GM18511 (cell line): Measurements from ENCODE around the gene CD37.
"Not testable (repeated sequence)": the region's sequence is repeated elsewhere in the genome, so short reads cannot be mapped to it uniquely, and the experiment has no call there.

Experiments
- ATAC-seq: cut with Tn5 transposase; IDR thresholded peaks from one replicate; pipeline ENCODE4 v1.9.1; 2021; ENCODE audit warnings: mild to moderate bottlenecking, moderate library complexity; ENCODE audit not compliant: unreplicated experiment

CD37 gene

GRCh38 chr19:49335071-49335783, at the start of gene CD37:
TSS of gene CD37 (plus strand) at chr19:49335406. CDS start at chr19:49335541, 135 bp downstream.
- ATAC-seq = no peak

GRCh38 chr19:49287141-49287770, 48.0 kb upstream of the CD37 start:
- no peak for ATAC-seq

DNA sequence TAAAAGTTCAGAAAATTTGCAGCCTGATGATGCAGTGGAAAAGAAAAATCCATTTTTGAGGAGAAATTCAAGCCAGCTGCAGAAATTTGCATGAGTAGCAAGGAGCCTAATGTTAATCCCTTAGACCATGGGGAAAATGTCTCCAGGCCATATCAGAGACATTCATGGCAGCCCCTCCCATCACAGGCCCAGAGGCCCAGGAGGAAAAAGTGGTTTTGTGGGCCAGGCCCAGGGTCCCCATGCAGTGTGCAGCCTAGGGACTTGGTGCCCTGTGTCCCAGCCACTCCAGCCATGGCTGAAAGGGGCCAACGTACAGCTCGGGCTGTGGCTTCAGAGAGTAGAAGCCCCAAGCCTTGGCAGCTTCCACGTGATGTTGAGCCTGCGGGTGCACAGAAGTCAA, 47.0 kb upstream of the CD37 start:
- ATAC-seq = not testable (repeated sequence)

- not testable (repeated sequence) for ATAC-seq
Observed at GRCh38 chr19:49289286-49289685, 45.9 kb upstream of the CD37 start.

DNA sequence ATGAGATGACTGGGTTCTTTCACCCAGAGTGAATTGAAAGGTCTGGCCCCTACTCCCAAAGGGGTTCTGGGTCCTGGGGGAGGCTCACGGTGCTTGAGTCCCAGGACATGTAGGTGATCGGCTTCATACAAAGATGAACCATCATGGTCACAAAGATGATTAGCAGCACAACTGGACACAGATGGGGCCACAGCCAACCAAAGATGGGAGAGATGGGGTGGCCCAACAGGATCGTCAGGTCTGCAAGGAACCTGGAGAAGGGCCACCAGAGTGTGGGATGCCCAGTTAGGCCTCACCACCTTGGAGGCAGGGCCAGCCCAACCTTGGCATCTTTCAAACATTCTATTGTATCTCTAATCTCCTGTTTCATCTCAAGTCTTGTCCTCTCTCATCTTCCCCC, 44.7 kb upstream of the CD37 start:
- ATAC-seq = no peak

- ATAC-seq = no peak
Observed at GRCh38 chr19:49294401-49294800, 40.8 kb upstream of the CD37 start.

GRCh38 chr19:49295208-49295880, 39.9 kb upstream of the CD37 start:
- no peak for ATAC-seq

DNA sequence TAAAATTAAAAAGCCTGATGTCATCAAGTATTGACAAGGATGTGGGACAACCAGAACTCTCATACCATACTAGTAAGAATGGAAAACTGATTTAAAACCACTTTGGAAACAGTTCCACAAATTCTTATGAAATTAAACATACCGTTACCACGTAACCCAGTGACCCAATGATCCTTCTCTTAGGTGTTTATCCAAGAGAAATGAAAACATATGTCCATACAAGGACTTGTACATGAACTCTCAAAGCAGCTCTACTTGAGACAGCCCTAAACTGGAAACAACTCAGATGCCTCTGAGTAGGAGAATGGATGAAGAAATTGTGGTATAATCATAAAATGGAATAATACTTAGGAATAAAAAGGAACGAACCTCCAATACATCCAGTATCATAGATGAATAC, 37.8 kb upstream of the CD37 start:
- ATAC-seq = no peak

DNA sequence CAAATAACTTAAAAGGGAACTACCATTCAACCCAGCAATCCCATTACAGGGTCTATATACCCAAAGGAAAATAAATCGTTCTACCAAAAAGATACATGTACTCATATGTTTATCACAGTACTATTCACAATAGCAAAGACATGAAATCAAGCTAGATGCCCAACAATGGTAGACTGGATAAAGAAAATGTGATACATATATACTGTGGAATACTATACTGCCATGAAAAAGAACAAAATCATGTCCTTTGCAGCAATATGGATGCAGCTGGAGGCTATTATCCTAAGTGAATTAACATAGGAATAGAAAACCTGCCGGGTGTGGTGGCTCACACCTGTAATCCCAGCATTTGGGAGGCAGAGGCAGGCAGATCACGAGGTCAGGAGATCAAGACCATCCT, 36.6 kb upstream of the CD37 start:
- ATAC-seq = not testable (repeated sequence)

DNA sequence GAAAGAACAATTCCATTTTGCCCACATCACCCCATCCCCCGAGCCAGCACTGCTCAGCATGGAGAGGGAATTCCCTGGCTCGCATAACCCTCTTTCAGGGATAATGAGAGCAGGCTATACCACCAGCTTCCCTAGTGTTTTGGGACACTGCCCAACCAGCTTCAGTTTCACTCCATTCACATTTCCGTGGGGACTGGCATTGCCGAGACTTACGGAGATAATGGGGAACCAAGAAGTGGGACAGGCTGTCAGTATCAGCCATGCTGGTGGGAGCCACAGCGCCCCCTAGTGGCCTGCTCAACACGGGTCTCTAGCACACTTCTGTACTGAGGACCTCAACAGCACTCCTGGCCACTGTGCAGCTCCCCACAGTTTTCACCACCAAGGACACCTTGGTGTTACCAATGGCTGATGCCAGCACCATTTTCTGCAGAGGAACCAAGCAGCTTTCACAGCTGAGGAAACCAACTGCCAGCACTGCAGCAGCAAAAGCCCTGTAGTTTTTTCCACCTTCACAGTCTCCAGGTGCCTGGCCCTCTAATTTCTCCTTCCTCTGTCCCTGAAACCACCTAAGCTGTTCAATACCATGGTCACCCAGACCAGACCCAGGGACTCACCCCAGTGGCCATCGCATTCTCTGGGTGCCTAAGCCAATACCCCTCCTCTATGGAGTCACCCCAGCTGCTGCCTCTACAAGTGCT, 33.9 kb upstream of the CD37 start:
- ATAC-seq = no peak

DNA sequence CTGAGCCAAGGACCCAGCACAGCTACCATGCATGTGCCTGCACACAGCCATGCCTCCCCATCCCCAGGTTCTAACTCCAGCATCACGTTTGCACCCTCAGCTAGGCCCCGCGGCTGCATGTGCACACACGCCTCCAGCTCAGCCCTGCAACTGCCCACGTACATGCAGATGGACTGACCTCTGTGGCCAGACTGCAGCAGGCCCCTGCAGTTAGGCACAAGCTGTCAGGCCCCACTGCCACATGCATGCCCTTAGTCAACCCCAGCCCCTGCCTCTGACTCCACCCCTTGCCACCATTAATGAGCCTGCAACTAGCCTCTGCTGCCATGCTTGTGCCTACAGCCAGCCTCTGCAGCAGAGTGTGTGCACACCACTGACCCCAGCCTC, 33.3 kb upstream of the CD37 start:
- ATAC-seq = no peak

- not testable (repeated sequence) for ATAC-seq
Observed at GRCh38 chr19:49306734-49307133, 28.5 kb upstream of the CD37 start.

GRCh38 chr19:49309087-49309486, 26.1 kb upstream of the CD37 start:
- no peak for ATAC-seq

DNA sequence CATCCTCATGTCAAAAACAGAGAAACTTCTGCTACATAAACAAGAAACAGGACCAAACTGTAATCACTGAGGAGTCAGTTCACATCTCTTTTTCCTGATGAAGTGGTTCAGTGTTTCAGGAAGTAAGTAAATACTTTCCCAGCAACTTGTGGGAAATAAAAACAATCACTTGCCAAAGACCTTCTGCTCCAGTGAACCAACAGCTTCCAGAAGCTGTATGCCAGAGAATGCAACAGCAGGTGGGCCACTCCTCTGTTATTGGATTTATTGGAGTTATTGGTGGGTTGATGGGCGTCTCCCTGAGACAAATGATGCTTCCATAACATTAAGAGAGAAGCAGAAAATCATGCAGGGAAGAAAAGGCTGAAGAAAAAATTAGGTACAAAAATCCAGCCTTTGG, 20.1 kb upstream of the CD37 start:
- no peak for ATAC-seq

GRCh38 chr19:49316284-49316683, 18.9 kb upstream of the CD37 start:
- no peak for ATAC-seq

DNA sequence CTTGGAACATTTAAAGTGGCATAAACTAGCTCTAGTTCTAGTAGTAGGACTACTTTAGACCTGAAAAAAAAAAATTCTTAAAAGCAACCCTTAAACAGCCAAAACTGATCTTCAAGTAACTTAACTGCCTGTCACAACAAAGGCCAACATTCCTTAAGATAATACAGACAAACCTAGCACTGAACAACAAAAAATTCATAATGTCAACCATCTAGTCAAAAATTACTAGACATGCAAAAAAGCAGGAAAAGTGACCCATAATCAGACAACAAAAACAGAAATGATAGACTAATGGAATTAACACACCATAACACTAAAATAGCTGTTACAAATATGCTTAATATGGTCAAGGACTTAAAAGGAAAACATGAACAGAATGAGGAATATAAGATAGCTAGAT, 16.9 kb upstream of the CD37 start:
- ATAC-seq = no peak

DNA sequence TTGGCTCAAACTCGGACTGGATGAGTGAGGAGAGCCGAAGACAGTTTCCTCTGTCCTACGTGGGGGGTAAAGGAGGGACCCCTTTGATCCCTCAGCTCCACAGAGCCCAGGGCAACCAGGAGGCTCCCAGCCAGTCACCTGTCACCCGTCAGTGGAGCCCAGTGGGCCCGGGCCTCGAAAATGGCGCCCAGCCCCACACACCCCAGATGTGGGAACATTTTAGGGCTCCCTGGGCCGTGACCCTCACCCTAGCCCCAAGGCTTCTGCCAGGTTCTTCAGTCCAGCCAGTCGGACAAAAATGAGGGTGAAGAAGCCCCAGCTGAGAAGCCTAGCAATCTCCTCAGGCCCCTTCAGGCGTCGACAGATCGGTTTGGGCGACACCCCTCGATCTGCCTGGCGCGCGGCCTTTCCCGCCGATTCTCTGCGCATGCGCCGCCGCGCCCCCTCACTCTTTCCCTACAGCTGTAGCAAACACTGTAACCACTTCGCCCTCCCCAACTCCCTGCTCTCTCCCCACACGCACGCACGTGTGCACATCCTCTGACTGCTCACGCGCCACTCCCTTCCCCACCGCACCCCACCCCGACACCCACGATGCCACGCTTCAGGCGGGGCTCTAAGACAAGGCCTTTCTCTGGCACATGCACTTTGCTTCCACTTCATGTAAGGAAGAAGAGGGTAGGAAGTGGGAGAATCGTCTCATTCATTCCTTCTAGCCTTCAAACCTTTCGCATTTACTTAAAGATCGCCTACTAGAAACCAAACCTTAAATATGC, 10.2 kb upstream of the CD37 start, which contains the start of gene SLC6A16:
Gene SLC6A16 (minus strand): TSS at position 391 of the 776 bp plus-strand sequence. CDS start 13,844 bp downstream, outside the sequence.
- ATAC-seq = no peak

- ATAC-seq = not testable (repeated sequence)
Observed at GRCh38 chr19:49325756-49326155, 9.4 kb upstream of the CD37 start.

DNA sequence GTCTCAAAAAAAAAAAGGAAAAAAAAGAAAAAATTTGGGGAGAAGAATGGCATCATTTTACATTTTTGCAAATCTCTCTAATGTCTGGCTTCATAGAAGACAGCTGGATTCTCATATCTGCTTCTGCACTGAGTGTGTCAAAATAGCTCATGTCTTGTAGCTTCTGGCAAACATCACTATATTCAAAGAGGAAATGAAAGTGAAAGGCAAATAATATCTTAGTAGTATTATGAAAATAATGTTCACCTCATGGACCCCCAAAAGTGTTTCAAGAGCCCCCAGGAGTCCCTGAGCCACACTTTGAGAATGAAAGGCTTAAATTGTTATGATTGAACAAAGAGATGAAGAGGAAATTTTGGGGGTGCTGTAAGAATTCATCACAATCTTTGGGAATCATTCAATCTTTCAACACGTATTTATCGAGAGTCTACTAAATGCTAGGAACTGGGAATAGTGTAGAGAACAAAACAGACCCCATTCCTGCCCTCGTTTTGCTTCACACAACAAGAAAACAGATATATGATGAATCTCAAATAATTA, 9.0 kb upstream of the CD37 start:
- ATAC-seq = no peak

DNA sequence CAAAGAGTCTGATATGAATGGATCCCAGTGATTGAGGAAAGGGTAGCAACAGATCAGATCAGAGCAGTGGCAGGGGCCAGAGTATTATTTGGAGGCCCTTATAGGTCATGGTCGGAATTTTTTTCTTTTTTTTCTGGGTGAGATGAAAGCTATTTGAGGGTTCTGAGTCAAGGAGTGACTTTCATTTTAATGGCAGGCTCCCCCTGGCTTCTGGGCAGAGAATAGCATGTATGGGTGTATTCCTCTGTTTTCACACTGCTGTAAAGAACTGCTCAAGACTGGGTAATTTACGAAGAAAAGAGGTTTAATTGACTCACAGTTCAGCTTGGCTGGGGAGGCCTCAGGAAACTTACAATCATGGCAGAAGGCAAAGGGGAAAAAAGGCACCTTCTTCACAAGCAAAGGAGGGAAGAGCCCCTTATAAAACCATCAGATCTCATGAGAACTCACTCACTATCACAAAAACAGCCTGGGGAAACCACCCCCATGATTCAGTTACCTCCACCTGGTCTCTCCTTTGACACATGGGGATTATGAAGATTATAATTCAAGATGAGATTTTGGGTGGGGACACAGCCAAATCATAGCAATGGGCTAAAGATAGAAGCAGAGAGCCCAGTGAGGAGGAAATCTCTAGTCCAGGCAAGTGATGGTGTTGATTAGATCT, 7.2 kb upstream of the CD37 start:
- no peak for ATAC-seq
